Fibroblast of villous mesenchyme (primary cell): ENCODE measurements around the gene METAP1D. TPM values are rescaled to one million over a fixed set of nuclear protein-coding genes. Genes with fewer than 3 reads are reported as not detected.
"Not testable (repeated sequence)": the region's sequence is repeated elsewhere in the genome, so short reads cannot be mapped to it uniquely, and the experiment has no call there.

ENCODE experiments used
- DNase-seq: peaks from one replicate; pipeline ENCODE4 v3.0.0-alpha.2; 2010; ENCODE audit warnings: low read depth
- H3K4me3 ChIP-seq: 2 replicates; pipeline ENCODE4 v1.5.1; 2011; ENCODE audit warnings: low read depth, mild to moderate bottlenecking, low read length
- CTCF ChIP-seq: IDR thresholded peaks from 2 replicates; pipeline ENCODE4 v1.5.1; 2012; ENCODE audit warnings: low read depth, mild to moderate bottlenecking, low read length; ENCODE audit not compliant: insufficient read depth
- total RNA-seq: library from RNA; depleted of rRNA; stranded (reverse); fragments of >200 nt; gene quantifications from 2 replicates; pipeline ENCODE4 v1.2.3, GENCODE V29; 2012

Gene METAP1D
- total RNA-seq, 1 donor: 13.4 TPM

DNA sequence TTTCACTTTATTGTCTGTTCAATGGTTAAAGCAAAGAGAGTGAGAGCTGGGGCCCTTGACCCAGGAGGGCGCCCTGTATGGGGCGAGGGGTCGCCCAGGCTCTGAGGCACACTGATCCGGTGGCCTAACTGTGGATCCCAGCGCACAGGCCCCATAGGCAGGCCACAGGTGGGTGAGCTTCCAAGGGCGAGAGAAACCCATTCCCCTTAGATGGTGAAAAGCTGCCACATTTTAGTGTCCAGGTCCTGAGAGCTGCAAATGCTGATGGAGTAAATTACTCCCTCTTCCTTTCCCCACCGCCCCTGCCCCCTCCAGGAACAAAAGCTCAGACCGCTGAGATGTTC lies 108.8 kb downstream of the METAP1D start:
- TF ChIP-seq CTCF: no peak
- no peak overlapping the region for H3K4me3 ChIP-seq
- DNase-seq: no peak

GRCh38 chr2:172109256-172109987 lies 109.7 kb downstream of the METAP1D start:
- no peak for TF ChIP-seq CTCF
- H3K4me3 ChIP-seq: no peak overlapping the region
- DNase-seq: no peak

DNA sequence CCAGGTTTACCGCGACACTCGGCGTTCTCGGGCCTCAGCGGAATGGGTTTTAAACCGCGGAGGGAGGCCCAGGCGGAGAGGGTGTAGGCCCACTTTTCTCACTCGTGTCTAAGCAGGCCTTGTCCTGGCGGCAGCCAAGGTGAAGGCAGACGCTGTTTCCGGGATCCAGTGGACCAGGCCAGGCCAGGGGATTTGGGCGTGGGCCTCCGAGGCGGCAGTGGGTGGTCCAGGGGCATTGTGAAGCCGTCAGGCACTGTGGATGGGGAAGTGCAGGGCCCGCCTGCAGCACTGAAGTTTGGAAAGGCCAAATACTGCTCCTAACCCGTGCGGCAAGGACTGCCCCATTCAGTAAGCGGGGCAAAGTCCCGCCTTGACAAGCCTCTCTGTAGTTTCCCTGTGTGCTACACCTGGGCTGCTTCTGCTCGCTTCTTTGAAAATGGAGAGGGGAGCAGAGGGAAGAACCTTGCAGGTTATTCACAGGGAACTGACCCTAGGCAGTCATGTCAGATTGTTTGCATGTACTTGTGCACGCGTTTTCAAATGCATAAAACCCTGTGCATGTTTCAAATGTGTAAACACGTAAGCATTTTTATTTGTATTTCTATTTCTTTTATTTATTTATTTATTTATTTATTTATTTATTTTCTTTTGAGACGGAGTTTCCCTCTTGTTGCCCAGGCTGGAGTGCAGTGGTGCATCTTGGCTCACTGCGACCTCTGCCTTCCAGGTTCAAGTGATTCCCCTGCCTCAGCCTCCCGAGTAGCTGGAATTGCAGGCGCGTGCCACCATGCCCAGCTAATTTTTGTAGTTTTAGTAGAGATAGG lies 110.4 kb downstream of the METAP1D start:
- no peak for DNase-seq
- no peak overlapping the region for H3K4me3 ChIP-seq
- TF ChIP-seq CTCF: no peak

DNA sequence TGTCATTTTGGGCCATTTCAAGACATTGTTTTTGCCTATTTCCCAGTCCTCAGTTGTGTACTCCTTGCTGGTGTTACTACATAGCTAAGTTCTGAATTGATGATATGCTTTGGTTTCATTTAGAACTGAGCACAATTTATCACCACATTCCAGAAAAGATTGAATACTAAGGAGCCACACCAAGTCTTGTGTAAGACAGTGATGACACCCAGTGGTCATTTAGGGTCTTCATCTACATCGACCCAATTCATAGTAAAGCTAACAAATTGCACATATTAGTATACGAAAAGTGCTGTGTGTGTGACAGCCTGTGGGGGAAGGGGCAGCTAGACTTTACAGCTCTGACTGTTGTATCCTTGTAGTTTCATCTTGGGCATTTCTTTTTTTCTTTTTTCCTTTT lies 113.9 kb downstream of the METAP1D start:
- peak; percentile 61 for DNase-seq
- TF ChIP-seq CTCF: peak; percentile 41
- H3K4me3 ChIP-seq: no peak overlapping the region

- not testable (repeated sequence) for DNase-seq, H3K4me3 ChIP-seq
These were observed 114.4 kb downstream of the METAP1D start for GRCh38 chr2:172114176-172114575.

- no peak overlapping the region for H3K4me3 ChIP-seq
- TF ChIP-seq CTCF: no peak
- no peak for DNase-seq
These were observed 114.8 kb downstream of the METAP1D start for GRCh38 chr2:172114579-172114978.

DNA sequence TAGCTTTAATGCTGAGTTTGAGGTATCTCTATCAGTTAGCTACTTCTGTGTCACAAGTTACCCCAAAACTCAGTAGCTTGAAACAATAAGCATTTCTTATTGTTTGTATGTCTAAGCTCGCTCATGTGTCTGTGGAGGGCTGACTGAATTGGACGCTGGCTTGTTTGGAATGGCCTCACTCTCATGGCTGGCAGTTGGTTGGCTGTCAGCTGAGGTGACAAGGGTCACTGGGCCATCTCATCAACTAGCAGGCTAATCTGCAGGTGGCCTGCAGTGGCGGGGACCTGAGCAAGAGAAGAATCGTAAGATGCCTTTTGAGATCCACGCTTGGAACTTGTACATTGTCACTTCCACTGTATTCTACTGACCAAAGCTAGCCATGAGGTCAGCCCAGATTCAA lies 116.4 kb downstream of the METAP1D start:
- no peak overlapping the region for H3K4me3 ChIP-seq
- TF ChIP-seq CTCF: no peak
- DNase-seq: no peak
